Measurements from ENCODE around the gene RFTN1. TPM values are rescaled to one million over a fixed set of nuclear protein-coding genes. Genes with fewer than 3 reads are reported as not detected.

RFTN1 gene
- total RNA-seq, 1 experiment from 2014 or later = 9.7 TPM

DNA sequence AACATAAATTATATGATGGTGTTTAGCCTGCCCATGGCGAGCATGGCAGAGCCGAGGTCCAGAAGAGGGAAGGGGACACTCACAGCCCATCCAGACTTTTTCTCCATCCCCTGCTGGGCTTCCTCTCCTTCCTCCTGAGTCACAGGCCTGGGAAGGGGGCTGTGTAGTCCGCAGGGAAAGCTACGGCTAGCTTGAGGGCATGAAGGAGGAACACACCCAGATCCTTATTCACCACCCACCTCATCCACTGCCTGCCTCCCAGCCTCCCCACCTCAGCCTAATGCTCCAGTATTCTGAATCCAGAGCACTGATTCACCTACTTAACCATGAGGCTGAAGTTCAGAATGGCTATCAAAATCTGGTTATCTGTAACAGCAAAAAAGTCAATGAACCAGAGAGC lies 150.7 kb downstream of the RFTN1 start:
- in situ Hi-C loops (cut with HindIII; ENCODE audit: low pct_unique_long_range_greater_than_20kb, low sequenced_read_pairs) = no loop called here
- no peak for DNase-seq (ENCODE audit: low read depth)

GRCh38 chr3:16361087-16361486 lies 152.4 kb downstream of the RFTN1 start:
- in situ Hi-C loops (cut with HindIII; ENCODE audit: low pct_unique_long_range_greater_than_20kb, low sequenced_read_pairs) = no loop called here
- DNase-seq (ENCODE audit: low read depth) = no peak

DNA sequence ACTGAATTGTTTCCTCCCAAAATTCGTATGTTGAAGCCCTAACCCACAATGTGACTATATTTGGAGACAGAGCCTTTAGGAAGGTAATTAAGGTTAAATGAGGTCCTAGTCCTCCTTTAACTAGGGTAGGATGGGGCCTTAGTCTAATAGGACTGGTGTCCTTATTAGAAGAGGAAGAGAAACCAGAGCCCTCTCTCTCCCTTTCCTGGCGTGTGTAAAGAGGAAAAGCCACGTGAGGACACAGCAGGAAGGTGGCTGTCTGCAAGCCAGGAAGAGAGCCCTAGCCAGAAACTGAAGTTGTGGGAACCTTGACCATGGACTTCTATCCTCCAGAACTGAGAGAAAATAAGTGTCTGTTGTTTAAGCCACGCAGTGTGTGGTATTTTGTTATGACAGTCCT lies 154.2 kb downstream of the RFTN1 start:
- DNase-seq (ENCODE audit: low read depth) = no peak
- in situ Hi-C loops (cut with HindIII; ENCODE audit: low pct_unique_long_range_greater_than_20kb, low sequenced_read_pairs) = no loop called here

DNA sequence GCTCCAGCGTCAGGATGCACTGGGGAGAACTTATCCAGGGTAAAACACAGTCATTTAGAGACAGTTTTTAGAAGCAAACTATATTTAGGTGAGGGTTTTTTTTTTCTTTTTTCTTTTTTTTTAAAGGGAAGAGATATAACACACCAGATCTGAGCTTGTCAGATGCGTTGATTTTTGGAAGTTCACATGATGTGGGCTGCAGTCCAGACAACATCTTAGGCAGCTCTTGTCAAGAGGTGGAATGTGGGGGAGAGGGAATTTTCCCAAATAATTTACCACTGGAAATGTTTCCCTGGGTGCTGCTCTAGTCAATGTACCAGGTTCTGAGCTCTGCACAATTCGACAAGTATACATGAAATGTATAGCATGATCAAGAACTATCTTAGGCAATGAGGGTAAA lies 155.2 kb downstream of the RFTN1 start:
- DNase-seq (ENCODE audit: low read depth) = no peak
- in situ Hi-C loops (cut with HindIII; ENCODE audit: low pct_unique_long_range_greater_than_20kb, low sequenced_read_pairs) = no loop called here

- DNase-seq (ENCODE audit: low read depth) = no peak
- in situ Hi-C loops (cut with HindIII; ENCODE audit: low pct_unique_long_range_greater_than_20kb, low sequenced_read_pairs) = no loop called here
Measured at GRCh38 chr3:16357186-16358121, 156.0 kb downstream of the RFTN1 start.

DNA sequence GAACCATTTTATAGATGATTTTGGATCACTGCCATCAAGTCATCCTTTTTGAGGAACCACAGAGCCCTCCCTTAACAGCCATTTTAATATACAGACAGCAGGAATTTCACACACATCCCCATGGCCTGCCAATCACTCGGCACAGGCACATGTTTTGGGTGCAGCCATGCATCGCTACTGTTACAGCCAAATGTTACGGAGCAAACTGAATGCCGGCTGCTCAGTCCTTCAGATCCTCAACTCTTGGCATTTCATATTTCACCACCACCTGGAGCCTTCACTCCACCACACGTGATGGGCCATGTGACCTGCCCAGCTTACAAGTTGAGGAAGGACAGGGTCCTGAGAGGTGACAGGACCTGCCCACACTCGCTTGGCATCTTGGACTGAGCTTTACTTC lies 157.7 kb downstream of the RFTN1 start:
- DNase-seq (ENCODE audit: low read depth) = no peak
- in situ Hi-C loops (cut with HindIII; ENCODE audit: low pct_unique_long_range_greater_than_20kb, low sequenced_read_pairs) = no loop called here

- in situ Hi-C loops (cut with HindIII; ENCODE audit: low pct_unique_long_range_greater_than_20kb, low sequenced_read_pairs) = no loop called here
- DNase-seq (ENCODE audit: low read depth) = no peak
Measured at GRCh38 chr3:16354291-16354690, 159.2 kb downstream of the RFTN1 start.

GRCh38 chr3:16352428-16352827 lies 161.1 kb downstream of the RFTN1 start:
- in situ Hi-C loops (cut with HindIII; ENCODE audit: low pct_unique_long_range_greater_than_20kb, low sequenced_read_pairs) = no loop called here
- DNase-seq (ENCODE audit: low read depth) = no peak

DNA sequence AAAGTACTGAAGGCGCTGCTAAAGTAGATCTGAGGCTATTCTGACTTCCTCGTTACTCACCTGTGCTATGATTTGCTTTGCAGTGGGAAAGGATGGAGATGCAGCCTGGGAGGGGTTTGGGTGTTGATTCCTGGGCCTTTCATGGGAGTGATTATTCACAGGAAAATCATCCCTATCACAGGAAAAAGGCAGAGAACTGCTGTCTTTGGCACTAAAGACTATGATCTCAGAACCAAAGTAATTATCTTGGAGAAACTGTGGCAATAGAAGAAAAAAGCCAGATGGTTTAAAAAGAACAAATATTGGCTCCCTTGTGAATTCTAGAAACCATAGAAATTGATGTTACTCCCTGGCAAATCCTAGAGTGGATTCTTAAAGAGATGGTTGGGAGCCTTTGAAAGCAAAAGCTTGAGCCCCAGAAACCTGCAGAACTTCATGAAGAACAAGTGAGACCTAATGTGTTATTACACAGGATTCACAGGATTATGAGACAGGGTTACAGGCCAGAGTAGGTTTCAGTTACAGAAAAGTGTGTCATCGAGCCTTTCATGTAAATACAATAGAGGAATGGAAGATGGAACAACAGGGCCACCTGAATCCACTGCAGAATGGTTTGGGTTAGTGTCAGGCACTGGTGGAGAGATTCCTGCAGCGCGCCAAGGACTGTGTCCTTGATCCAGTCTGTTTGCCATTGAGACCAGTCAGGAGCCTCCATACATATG lies 162.7 kb downstream of the RFTN1 start:
- DNase-seq (ENCODE audit: low read depth) = no peak
- in situ Hi-C loops (cut with HindIII; ENCODE audit: low pct_unique_long_range_greater_than_20kb, low sequenced_read_pairs) = no loop called here

- no peak for DNase-seq (ENCODE audit: low read depth)
- in situ Hi-C loops (cut with HindIII; ENCODE audit: low pct_unique_long_range_greater_than_20kb, low sequenced_read_pairs) = no loop called here
Measured at GRCh38 chr3:16349986-16350596, 163.4 kb downstream of the RFTN1 start.

- in situ Hi-C loops (cut with HindIII; ENCODE audit: low pct_unique_long_range_greater_than_20kb, low sequenced_read_pairs) = no loop called here
Measured at GRCh38 chr3:16347548-16347947, 166.0 kb downstream of the RFTN1 start.

DNA sequence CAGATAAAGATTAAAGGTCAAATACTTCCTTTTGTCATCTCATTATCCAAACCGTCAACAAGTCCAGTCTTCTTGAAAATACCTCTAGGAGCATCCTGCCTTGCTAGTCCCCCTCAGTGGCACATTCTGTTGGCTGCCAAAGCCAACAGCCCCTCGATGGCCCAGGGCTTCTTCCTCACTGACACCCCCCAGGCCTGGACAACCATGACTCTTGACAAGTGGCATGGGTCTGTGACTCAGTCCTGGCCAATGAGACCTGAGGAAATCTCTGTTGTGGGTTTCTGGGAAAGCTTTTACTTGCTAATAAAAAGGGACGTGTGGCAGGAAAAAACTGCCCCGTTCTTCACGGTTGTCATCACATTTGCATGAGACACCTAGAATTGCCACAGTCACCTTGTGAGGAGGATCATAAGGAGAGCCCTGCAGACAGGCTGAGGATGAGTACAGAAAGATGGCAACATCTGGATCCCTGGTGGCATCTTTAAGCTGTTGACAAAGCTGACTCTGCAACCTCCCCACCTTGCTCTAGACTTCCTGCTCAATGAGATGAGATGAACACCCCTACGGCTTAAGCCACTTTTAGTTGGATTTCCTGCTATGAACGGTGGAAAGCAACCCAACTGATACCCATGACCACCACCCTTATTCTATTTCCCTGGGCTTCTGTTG lies 167.0 kb downstream of the RFTN1 start:
- DNase-seq (ENCODE audit: low read depth) = no peak
- in situ Hi-C loops (cut with HindIII; ENCODE audit: low pct_unique_long_range_greater_than_20kb, low sequenced_read_pairs) = no loop called here

More at GRCh38 chr3:16347548-16347947, 166.0 kb downstream of the RFTN1 start:
- DNase-seq (ENCODE audit: low read depth) = no peak

DNA sequence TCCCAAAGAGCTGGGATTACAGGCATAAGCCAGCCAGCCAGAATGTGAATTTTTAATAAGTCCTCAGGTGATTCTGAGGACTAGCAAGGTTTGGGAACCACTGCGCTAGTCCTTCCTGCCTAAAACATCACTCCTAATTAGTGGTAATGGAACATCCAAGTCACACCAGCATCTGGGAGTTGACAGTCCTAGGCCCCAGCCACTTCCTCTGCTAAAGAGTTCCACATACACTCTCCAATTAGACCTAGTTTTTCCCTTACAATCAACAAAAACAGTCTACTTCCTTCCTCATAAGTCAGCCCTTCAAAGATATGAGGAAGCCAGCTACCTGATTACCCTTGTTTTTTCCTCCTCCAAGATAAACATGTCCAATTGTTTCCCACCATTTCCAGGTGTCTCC lies 170.4 kb downstream of the RFTN1 start:
- no peak for DNase-seq (ENCODE audit: low read depth)
- in situ Hi-C loops (cut with HindIII; ENCODE audit: low pct_unique_long_range_greater_than_20kb, low sequenced_read_pairs) = no loop called here

- peak; percentile 4 for DNase-seq (ENCODE audit: low read depth)
- in situ Hi-C loops (cut with HindIII; ENCODE audit: low pct_unique_long_range_greater_than_20kb, low sequenced_read_pairs) = no loop called here
Measured at GRCh38 chr3:16338999-16339398, 174.5 kb downstream of the RFTN1 start.

DNA sequence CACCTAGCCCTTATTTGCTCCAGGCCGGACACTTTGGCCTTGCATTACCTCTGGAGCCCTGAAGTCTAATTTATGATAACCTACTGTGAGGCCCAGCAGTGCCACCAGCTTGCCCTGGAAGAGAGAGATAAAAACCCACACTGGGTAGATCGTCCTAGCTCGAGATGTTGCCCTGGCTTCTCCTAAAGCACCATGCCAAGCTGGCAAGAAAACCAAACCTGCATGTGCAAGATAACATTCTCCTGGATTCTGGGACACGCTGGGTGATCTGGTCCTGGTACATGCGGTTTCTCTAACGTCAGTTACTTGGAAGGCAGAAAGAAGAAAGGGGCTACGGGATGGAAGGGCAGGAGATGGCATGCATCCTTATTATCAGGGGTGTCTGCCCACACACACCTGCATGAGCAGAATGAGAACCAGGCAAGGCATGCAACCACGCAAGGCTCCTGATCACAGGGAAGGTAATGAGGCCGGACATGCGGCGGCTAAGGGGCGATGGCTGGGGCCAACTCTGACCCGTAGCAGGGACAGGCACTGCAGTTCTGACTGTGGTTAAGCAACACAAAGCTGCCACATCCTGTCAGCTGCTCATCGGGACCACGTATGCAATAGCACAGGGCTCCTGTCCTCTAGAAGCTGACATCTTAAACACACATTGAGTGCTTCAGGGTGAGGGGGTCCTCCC lies 175.5 kb downstream of the RFTN1 start:
- DNase-seq (ENCODE audit: low read depth) = no peak
- in situ Hi-C loops (cut with HindIII; ENCODE audit: low pct_unique_long_range_greater_than_20kb, low sequenced_read_pairs) = no loop called here

DNA sequence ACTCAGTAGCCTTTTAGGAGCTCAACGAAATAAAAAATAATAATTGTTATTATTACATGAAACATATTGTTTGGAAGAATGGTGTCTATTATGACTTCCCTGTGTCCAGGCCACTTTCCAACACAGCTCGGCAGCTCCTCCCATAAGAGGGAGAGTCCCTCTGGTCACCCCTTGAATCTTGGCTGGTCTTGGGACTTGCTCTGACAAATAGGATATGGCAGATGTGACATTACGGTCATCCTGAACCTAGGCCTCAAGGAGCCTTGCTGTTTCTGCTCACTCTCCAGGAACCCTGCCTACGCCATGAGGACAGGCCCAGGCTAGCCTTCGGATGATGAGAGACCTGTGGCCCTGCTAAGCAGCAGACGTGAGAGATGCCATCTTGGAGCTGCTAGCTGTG lies 176.7 kb downstream of the RFTN1 start:
- no peak for DNase-seq (ENCODE audit: low read depth)
- in situ Hi-C loops (cut with HindIII; ENCODE audit: low pct_unique_long_range_greater_than_20kb, low sequenced_read_pairs) = no loop called here

DNA sequence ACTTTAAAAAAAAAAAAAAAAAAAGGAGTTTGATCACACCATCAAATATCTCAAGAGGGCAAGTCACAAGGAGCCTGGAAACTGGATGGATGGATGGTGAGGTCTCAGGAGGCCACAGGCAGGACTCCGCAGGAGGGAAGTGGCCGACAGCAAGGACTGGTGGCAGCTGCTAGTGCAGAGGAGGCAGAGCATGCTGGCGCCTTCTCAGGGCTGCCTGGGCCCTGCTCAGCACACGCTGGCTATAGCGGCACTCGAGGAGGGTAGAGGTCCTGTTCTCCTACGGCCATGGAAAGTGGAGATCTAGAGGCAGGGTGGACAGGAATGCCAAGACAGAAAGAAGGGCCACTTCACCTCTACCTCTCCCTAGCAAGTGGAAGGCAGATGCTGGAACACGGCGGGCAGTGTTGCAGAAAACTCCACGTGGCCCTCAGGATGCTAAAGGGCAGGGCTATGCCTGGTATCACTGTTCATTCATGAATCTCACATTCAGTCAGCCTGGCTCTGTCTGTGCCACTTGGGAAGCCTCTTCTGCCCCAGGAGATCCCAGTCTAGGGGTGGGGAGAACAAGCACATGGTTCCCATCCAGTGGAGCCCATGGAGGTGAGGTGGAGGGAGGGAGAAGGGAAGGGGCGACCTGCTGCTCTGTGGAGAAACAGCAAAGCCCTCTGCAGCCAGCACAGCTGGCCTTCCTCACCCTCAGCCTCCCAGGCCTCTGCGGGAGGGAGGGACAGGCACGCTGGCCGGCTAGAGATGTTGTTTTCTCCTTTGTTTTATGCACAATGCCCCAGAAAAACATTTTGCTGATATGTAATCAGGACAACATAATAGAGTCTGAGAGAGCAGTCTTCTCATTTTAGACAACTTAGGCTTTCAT lies 177.5 kb downstream of the RFTN1 start:
- no peak for DNase-seq (ENCODE audit: low read depth)
- in situ Hi-C loops (cut with HindIII; ENCODE audit: low pct_unique_long_range_greater_than_20kb, low sequenced_read_pairs) = no loop called here

All from Caki2 (cell line).